ENCODE results near the gene HIC1.

- TF ChIP-seq, protein P1, sequence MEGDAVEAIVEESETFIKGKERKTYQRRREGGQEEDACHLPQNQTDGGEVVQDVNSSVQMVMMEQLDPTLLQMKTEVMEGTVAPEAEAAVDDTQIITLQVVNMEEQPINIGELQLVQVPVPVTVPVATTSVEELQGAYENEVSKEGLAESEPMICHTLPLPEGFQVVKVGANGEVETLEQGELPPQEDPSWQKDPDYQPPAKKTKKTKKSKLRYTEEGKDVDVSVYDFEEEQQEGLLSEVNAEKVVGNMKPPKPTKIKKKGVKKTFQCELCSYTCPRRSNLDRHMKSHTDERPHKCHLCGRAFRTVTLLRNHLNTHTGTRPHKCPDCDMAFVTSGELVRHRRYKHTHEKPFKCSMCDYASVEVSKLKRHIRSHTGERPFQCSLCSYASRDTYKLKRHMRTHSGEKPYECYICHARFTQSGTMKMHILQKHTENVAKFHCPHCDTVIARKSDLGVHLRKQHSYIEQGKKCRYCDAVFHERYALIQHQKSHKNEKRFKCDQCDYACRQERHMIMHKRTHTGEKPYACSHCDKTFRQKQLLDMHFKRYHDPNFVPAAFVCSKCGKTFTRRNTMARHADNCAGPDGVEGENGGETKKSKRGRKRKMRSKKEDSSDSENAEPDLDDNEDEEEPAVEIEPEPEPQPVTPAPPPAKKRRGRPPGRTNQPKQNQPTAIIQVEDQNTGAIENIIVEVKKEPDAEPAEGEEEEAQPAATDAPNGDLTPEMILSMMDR (conservative IDR thresholded peaks at IDR 0.05; ENCODE audit: low read length), result no peak
- TF ChIP-seq EZH2phosphoT487 (IDR thresholded peaks at IDR 0.05; ENCODE audit: borderline replicate concordance, low read depth, low read length), result no peak
These were observed 51.5 kb downstream of the HIC1 start for GRCh38 chr17:2106308-2106955.

All from OCI-LY7 (cell line).